Epidermal melanocyte (primary cell): ENCODE data around the gene LTBP3.
"Not testable (repeated sequence)": the region's sequence is repeated elsewhere in the genome, so short reads cannot be mapped to it uniquely, and the experiment has no call there.

Experiments
- DNase-seq: peaks from one replicate; pipeline ENCODE4 v3.0.0; 2011; ENCODE audit warnings: low spot score; ENCODE audit not compliant: insufficient read length

The LTBP3 gene

GRCh38 chr11:65538232-65538914 is 19.8 kb downstream of the LTBP3 start:
- no peak for DNase-seq

DNA sequence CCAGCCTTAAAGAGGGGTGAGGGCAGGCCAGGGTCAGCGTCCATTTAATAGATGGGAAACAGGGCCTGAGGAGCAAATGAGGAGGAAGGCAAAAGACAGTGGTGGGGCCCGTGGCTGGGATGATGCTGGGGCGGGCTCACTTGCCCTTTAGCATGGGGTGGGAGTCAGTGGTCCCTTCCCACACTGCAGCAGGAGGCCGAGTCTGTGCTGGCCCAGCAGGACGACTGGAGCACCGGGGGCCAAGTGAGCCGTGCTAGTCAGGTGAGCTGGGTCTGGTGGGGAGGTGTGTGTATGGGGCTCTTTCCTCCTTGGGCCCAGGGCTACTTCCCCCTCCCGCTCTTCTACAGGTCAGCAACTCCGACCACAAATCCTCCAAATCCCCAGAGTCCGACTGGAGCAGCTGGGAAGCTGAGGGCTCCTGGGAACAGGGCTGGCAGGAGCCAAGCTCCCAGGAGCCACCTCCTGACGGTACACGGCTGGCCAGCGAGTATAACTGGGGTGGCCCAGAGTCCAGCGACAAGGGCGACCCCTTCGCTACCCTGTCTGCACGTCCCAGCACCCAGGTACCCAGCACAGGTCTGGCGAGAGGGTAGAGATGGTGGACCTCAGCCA is 20.4 kb downstream of the LTBP3 start:
- no peak for DNase-seq

- DNase-seq: no peak
Observed at GRCh38 chr11:65537296-65537597, 20.9 kb downstream of the LTBP3 start.

DNA sequence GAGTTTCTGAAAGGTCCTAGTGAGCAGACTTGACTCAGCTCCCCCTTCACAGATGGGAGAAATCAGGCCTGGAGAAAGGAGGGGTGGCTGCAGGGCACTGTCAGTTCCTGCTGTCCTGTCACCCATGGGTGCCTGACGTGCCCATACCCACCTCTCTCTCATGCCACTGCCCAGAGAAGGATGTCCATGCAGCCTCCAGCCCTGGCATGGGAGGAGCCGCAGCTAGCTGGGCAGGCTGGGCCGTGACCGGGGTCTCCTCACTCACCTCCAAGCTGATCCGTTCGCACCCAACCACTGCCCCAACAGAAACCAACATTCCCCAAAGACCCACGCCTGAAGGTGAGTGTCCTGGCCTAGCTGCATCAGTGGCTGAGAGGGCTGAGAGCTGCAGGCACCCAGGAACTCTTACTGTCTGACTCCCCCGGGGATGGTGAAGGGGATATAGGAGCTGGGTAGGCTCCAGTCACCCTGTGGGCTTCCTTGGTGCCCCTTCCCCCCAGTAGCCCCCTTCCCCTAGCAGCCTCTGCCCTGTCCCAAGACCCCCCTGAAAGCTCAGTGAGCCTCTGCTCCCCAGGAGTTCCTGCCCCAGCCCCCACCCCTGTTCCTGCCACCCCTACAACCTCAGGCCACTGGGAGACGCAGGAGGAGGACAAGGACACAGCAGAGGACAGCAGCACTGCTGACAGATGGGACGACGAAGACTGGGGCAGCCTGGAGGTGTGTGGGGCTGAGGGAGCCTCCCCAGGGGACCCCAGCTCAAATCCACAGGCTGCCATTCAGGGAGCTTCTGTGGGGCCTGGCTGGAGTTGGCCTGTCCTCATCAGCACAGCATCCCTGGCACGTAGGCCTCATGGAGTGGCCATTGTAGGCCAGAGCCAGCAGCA is 21.5 kb downstream of the LTBP3 start:
- DNase-seq: no peak

DNA sequence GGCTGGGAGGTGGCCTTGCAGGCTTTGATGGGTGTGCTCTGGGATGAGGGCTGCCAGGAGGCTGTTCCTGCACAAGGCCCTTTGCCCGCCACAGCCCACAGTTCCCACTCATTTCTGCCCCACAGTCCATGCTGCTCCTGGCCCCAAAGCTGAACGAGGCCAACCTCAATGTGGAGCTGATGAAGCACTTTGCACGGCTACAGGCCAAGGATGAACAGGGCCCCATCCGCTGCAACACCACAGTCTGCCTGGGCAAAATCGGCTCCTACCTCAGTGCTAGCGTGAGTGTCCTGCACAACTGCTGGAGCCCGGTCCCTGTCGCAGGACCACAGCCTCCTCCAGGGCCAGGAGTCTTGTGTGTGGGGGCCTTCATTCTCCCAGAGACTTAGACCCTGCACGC is 23.1 kb downstream of the LTBP3 start:
- no peak for DNase-seq

DNA sequence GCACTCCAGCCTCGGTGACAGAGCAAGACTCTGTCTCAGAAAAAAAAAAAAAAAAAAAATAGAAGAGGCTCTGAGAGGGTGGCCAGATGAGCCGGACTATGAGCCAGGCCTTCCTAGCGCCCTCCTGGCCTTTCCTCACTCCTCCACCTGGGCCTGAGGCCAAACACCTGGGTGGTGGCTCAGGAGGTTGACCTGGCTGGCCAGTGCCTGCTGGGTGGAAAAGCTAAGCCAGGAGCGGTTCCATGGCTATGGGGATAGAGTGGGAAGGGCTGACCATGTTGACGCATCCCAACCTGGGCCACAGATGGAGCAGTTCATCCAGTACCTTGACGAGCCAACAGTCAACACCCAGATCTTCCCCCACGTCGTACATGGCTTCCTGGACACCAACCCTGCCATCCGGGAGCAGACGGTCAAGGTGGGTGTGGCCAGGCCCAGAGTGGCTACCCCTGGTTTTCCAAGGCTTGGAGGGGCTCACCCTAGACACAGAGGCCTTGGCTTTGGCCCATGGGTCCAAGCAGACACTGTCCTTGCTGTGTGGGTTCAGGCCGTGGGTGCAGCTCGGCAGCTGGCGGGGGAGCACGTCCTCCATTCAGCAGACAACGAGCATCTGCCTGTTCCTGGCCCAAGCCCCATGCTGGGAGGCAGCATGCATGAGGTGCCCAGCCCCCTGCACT is 25.6 kb downstream of the LTBP3 start:
- no peak for DNase-seq

- DNase-seq: no peak
Observed at GRCh38 chr11:65530157-65530496, 28.0 kb downstream of the LTBP3 start.

- DNase-seq: no peak
Observed at GRCh38 chr11:65529475-65530156, 28.5 kb downstream of the LTBP3 start.

DNA sequence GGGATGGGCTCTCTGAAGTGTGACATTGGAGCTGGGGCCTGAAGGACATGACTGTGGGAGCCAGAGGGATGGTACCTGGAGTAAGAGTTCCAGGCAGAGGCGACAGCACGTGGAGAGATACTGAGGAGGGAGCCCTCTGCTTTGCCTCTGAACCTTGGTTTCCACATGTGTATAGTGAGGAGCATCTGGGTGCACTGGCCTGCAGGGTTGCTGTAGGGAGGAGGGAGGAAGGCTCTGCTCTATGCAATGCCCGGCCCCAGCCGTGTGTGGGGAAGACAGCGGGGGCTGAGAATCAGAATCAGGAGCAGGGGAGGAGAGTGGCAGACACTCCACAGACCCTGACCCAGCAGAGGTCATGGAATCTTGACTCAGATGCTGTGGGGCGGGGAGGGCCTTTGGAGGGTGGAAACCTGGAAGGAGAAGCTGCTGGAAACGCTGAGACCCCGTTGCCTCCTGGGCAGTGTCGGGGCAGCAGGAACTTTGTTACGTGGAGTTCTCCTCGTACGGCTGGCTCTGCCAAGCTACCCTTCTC is 29.3 kb downstream of the LTBP3 start:
- DNase-seq: no peak

- DNase-seq: no peak
Observed at GRCh38 chr11:65526744-65527143, 31.4 kb downstream of the LTBP3 start.

GRCh38 chr11:65525546-65526480 is 32.3 kb downstream of the LTBP3 start:
- no peak for DNase-seq

GRCh38 chr11:65524741-65525545 is 33.2 kb downstream of the LTBP3 start, which contains the start of gene SCYL1:
SCYL1 (plus strand) TSS chr11:65525083; CDS start chr11:65525154, 71 bp downstream.
- peak; percentile 74 for DNase-seq

- no peak for DNase-seq
Observed at GRCh38 chr11:65524014-65524740, 34.0 kb downstream of the LTBP3 start.

GRCh38 chr11:65523631-65523968 is 34.6 kb downstream of the LTBP3 start:
- not testable (repeated sequence) for DNase-seq

DNA sequence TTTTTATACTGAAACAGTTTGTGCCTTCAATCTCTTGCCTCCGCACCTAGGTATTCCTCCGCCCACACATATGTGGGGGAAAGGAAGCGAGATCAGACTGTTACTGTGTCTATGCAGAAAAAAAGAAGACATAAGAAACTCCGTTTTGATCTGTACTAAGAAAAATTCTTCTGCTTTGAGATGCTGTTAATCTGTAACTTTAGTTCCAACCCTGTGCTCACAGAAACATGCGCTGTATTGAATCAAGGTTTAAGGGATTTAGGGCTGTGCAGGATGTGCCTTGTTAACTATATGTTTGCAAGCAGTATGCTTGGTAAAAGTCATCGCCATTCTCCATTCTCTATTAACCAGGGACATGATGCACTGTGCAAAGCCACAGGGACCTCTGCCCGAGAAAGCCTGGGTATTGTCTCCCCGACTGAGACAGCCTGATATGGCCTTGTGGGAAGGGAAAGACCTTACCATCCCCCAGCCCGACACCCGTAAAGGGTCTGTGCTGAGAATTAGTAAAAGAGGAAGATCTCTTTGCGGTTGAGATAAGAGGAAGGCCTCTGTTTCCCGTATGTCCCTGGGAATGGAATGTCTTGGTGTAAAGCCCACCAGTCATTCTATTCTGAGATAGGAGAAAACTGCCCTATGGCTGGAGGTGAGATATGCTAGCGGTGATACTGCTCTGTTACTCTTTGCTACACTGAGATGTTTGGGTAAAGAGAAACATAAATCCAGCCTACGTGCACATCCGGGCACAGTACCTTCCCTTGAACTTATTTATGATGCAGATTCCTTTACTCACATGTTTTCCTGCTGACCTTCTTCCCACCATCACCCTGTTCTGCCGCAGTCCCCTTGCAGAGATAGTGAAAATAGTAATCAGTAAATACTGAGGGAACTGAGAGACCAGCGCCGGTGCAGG is 35.2 kb downstream of the LTBP3 start:
- not testable (repeated sequence) for DNase-seq

DNA sequence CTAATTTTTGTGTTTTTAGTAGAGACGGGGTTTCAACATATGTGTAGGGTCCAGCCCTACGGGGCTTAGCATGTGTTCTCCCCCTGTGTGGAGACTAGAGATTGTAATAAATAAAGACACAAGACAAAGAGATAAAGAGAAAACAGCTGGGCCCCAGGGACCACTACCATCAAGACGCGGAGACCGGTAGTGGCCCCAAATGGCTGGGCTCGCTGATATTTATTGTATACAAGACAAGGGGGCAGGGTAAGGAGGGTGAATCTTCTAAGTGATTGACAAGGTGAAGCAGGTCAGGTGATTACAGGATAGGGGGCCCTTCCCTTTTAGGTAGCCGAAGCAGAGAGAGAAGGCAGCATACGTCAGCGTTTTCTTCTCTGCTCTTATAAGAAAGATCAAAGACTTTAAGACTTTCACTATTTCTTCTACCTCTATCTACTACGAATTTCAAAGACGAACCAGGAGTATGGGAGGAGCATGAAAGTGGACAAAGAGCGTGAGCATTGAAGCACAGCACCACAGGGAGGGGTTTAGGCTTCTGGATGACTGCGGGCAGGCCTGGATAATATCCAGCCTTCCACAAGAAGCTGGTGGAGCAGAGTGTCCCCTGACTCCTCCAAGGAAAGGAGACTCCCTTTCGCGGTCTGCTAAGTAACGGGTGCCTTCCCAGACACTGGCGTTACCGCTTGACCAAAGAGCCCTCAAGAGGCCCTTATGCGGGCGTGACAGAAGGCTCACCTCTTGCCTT is 36.2 kb downstream of the LTBP3 start:
- not testable (repeated sequence) for DNase-seq
